Measurements from ENCODE around the gene CLHC1. TPM values are rescaled to one million over a fixed set of nuclear protein-coding genes. Genes with fewer than 3 reads are reported as not detected.
"Not testable (repeated sequence)": the region's sequence is repeated elsewhere in the genome, so short reads cannot be mapped to it uniquely, and the experiment has no call there.

CLHC1 gene
- total RNA-seq, 1 experiment from 2014 or later: 11.3 TPM

GRCh38 chr2:55144922-55145820, 86.9 kb downstream of the CLHC1 start:
- DNase-seq: no peak
- Histone ChIP-seq H3K27me3 (no peaks in the 10 kb centered on the region), H3K4me3 (no peak overlapping the region), H3K4me1 (peaks cover 6% of the 10 kb centered on the region; the same call in 1 of the 2 replicates), H3K27ac (no peak overlapping the region), H3K36me3 (no peaks in the 10 kb centered on the region), H3K9me3 (replicated peaks) (peaks cover 8% of the 10 kb centered on the region; the same call in 1 of the 2 replicates)

DNA sequence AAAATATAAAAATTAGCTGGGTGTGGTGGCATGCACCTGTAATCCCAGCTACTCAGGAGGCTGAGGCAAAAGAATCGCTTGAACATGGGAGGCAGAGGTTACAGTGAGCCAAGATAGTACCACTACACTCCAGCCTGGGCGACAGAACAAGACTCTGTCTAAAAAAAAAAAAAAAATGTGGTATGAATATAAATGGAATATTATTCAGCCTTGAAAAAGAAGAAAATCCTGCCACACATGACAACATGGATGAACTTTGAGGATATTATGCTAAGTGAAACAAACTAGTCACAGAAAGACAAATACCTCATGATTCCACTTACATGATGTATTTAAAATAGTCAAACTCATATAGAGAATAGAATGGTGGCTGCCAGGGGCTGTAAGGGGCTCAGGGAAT, 88.4 kb downstream of the CLHC1 start:
- not testable (repeated sequence) for DNase-seq; H3K4me3 ChIP-seq; H3K9me3 ChIP-seq (replicated peaks); H3K36me3 ChIP-seq; H3K4me1 ChIP-seq; H3K27ac ChIP-seq; H3K27me3 ChIP-seq

GRCh38 chr2:55142518-55142917, 89.6 kb downstream of the CLHC1 start:
- DNase-seq: no peak
- no peak overlapping the region for H3K27ac ChIP-seq
- no peak overlapping the region for H3K4me3 ChIP-seq
- H3K9me3 ChIP-seq (replicated peaks): peaks cover 8% of the 10 kb centered on the region; the same call in 1 of the 2 replicates
- no peaks in the 10 kb centered on the region for H3K36me3 ChIP-seq
- no peaks in the 10 kb centered on the region for H3K27me3 ChIP-seq
- H3K4me1 ChIP-seq: no peaks in the 10 kb centered on the region

- H3K9me3 ChIP-seq (replicated peaks): peaks cover 8% of the 10 kb centered on the region; the same call in 1 of the 2 replicates
- no peak overlapping the region for H3K27ac ChIP-seq
- no peaks in the 10 kb centered on the region for H3K36me3 ChIP-seq
- H3K4me1 ChIP-seq: no peaks in the 10 kb centered on the region
- no peak for DNase-seq
- H3K4me3 ChIP-seq: no peak overlapping the region
- no peaks in the 10 kb centered on the region for H3K27me3 ChIP-seq
Observed at GRCh38 chr2:55141572-55142413, 90.3 kb downstream of the CLHC1 start.

- peaks cover 8% of the 10 kb centered on the region; the same call in 1 of the 2 replicates for H3K9me3 ChIP-seq (replicated peaks)
- no peak overlapping the region for H3K4me3 ChIP-seq
- DNase-seq: no peak
- H3K36me3 ChIP-seq: no peaks in the 10 kb centered on the region
- no peaks in the 10 kb centered on the region for H3K4me1 ChIP-seq
- no peaks in the 10 kb centered on the region for H3K27me3 ChIP-seq
- no peak overlapping the region for H3K27ac ChIP-seq
Observed at GRCh38 chr2:55140316-55141219, 91.5 kb downstream of the CLHC1 start.

DNA sequence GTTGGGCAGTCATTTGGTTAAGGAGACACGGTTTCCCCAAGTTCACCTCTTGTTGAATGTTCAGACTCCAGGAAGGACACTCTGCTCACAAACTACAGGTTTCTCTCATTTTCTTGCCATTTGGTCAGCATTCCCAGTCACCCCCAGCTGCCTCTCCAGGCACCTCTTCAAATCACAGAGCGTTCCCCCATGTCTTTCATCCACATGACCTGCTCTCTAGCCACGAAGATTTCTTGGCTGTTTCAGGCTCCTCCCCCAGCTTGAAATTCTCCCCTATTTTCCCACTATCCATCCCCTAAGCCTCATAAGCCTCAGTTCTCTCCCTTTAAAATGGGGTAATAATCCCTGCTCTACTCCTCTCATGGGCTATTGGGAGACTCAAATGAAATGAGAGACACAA, 92.8 kb downstream of the CLHC1 start:
- Histone ChIP-seq H3K4me3 (no peak overlapping the region), H3K27ac (no peak overlapping the region), H3K27me3 (no peaks in the 10 kb centered on the region), H3K9me3 (replicated peaks) (peaks cover 8% of the 10 kb centered on the region; the same call in 1 of the 2 replicates), H3K4me1 (peaks cover 3% of the 10 kb centered on the region), H3K36me3 (no peaks in the 10 kb centered on the region)
- no peak for DNase-seq

- H3K36me3 ChIP-seq: no peaks in the 10 kb centered on the region
- H3K4me1 ChIP-seq: peaks cover 7% of the 10 kb centered on the region
- no peak overlapping the region for H3K4me3 ChIP-seq
- DNase-seq: no peak
- H3K27ac ChIP-seq: no peak overlapping the region
- H3K9me3 ChIP-seq (replicated peaks): peaks cover 6% of the 10 kb centered on the region; the same call in 1 of the 2 replicates
- no peaks in the 10 kb centered on the region for H3K27me3 ChIP-seq
Observed at GRCh38 chr2:55138882-55139229, 93.2 kb downstream of the CLHC1 start.

DNA sequence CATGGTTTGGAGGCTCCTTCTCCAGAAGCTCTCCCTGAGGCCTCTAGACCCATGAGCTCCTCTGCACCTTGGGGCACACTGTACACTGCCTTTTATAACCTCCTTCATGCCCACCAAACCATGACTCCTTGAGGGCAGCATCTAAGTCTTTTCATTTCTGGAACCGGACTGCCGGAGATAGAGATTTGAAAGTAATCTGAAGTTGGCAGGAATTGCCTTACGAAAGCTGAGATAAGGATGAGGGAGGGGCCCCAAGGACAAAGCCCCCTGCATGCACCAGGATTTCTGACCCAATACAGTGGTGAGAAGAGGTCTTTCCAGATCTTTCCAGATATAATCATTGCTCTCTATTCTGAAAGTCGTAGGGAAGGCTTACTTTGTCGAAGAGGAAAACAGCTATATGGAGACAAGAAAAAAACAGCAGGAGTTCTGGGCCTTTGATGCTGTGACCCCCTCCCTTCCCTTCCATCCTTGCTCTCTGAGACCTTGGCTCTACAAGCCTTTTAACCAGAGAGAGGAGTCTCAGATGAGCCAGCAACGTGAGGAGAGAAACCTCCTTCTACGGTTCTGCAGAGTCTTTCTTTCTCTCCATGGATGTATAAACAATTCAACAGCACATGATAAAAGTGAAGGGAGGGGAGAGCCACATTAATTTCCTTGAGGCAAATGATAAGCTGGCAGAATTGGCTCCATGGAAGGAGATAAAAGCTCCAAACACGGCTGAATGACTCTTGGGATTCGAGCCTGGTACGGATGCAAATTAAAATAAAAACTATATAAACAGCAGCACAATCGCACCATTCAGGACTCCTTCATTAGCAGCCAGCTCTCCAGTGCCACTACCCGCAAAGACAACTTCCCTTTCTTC, 93.8 kb downstream of the CLHC1 start:
- Histone ChIP-seq H3K4me1 (peaks cover 10% of the 10 kb centered on the region), H3K9me3 (replicated peaks) (0 out of 2 replicates have a peak, but pooled peaks cover 4% of the 10 kb centered on the region), H3K36me3 (no peaks in the 10 kb centered on the region), H3K27me3 (no peaks in the 10 kb centered on the region), H3K27ac (no peak overlapping the region), H3K4me3 (no peak overlapping the region)
- no peak for DNase-seq

DNA sequence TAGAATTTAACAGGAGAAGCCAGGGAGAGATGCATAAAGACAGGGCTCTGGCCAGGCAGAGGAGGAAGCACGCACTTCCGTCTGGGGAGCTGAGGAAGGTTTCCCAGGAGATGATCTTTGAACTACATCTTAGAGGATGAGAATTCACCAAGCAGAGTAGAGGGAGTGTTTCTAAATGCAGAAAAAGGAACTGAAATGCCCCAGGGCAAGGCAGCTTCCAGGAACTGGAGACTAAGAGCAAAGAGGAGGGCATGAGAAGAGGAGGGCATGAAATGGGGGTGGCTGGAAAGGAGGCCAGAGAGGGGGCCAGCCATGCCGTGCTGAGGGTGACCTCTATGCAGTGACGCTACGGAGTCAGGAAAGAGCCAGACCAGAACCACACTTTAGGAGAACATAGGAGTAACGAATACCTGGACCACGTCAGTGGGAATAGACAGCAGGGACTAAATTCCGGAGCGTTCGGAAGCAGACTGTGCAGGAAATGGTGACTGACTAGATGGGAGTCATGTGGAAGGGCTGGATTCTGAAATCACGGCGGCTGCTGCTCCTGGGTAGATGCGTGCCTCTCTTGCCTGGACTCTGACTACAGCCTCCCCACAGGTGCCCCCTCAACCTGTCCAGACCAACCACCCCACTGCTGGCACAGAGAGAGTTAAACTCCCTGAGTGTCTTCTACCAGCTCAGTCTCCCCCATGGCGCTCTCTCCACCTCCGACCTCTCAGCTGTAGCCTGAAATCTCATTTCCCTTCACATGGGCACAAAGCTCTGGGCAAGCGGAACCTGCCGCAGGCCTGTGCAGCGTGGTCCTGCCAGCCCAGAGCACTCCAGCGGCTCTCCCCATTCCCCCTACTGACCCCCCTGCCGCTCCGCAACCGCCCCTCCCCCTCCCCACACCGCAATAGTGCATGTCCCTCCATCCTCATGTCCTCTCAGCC, 94.8 kb downstream of the CLHC1 start:
- H3K4me3 ChIP-seq: no peak overlapping the region
- no peaks in the 10 kb centered on the region for H3K9me3 ChIP-seq (replicated peaks)
- H3K4me1 ChIP-seq: peaks cover 10% of the 10 kb centered on the region
- no peaks in the 10 kb centered on the region for H3K27me3 ChIP-seq
- no peak for DNase-seq
- no peak overlapping the region for H3K27ac ChIP-seq
- H3K36me3 ChIP-seq: no peaks in the 10 kb centered on the region

- Histone ChIP-seq H3K27ac (no peak overlapping the region), H3K36me3 (no peaks in the 10 kb centered on the region), H3K4me3 (no peak overlapping the region), H3K9me3 (replicated peaks) (no peaks in the 10 kb centered on the region), H3K27me3 (no peaks in the 10 kb centered on the region), H3K4me1 (peaks cover 10% of the 10 kb centered on the region)
- no peak for DNase-seq
Observed at GRCh38 chr2:55136138-55136541, 96.0 kb downstream of the CLHC1 start.

DNA sequence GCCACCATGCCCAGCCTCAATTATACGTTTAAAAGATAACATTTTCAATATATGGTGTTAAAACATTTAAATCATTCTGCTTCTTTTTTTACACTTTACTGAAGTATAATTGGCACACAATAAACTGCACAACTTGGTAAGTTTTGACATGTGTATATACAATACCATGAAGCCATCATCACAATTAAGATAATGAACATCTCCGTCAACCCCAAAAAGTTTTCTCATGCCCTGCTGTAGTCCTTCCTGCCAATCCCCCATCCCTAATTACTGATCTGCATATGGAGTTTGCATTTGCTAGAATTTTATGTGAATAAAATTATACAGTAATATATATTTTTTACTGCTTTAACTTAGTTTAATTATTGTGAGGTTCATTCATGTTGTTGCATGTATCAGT, 96.6 kb downstream of the CLHC1 start:
- H3K4me3 ChIP-seq: no peak overlapping the region
- peaks cover 10% of the 10 kb centered on the region for H3K4me1 ChIP-seq
- no peak for DNase-seq
- H3K36me3 ChIP-seq: no peaks in the 10 kb centered on the region
- no peaks in the 10 kb centered on the region for H3K9me3 ChIP-seq (replicated peaks)
- H3K27me3 ChIP-seq: no peaks in the 10 kb centered on the region
- H3K27ac ChIP-seq: no peak overlapping the region

DNA sequence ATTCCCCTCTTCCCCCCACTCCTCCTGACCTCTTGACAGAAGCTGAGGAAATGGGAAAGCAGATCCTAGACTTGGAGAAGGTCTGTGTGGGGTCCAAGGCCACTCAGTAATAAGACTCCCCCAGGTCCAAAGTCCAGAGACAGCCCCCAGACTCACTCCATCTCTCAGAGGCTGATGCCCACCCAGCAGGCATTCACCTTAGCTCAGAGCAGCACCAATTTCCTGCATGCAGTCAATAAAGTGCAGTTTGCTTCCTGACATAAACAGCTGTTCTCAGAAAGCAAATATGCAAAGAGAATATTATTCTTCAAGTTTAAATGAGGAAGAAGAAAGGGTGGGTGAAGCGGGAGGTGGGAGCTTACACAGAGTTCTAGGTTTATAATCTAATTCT, 97.8 kb downstream of the CLHC1 start:
- no peak overlapping the region for H3K4me3 ChIP-seq
- no peak overlapping the region for H3K27ac ChIP-seq
- no peaks in the 10 kb centered on the region for H3K36me3 ChIP-seq
- DNase-seq: no peak
- peaks cover 10% of the 10 kb centered on the region for H3K4me1 ChIP-seq
- no peaks in the 10 kb centered on the region for H3K9me3 ChIP-seq (replicated peaks)
- H3K27me3 ChIP-seq: no peaks in the 10 kb centered on the region
